ENCODE results near the gene CTNNA1.

Gene CTNNA1

GRCh38 chr5:138824516-138824915, 71.3 kb downstream of the CTNNA1 start:
- H3K4me3 ChIP-seq (ENCODE audit: low read depth, low read length), result no peak overlapping the region
- no peak for TF ChIP-seq CTCF (IDR thresholded peaks at IDR 0.05; ENCODE audit: low read depth, low read length)
- TF ChIP-seq MAX (IDR thresholded peaks at IDR 0.05; ENCODE audit: low read depth, low read length), result no peak
- no peak for TF ChIP-seq POLR2A (IDR thresholded peaks at IDR 0.05; ENCODE audit: extremely low read depth, insufficient read length)
- TF ChIP-seq MYC (IDR thresholded peaks at IDR 0.05; ENCODE audit: low read depth, low read length), result no peak
- no peak for DNase-seq (ENCODE audit: low read depth)

- TF ChIP-seq POLR2A (IDR thresholded peaks at IDR 0.05; ENCODE audit: extremely low read depth, insufficient read length) (no peak), CTCF (IDR thresholded peaks at IDR 0.05; ENCODE audit: low read depth, low read length) (peak; percentile 51), MYC (IDR thresholded peaks at IDR 0.05; ENCODE audit: low read depth, low read length) (no peak)
- H3K4me3 ChIP-seq (ENCODE audit: low read depth, low read length), result no peak overlapping the region
- DNase-seq (ENCODE audit: low read depth), result peak; percentile 40
Measured at GRCh38 chr5:138824924-138825863, 72.0 kb downstream of the CTNNA1 start.

- TF ChIP-seq MYC (IDR thresholded peaks at IDR 0.05; ENCODE audit: low read depth, low read length), result no peak
- TF ChIP-seq MAX (IDR thresholded peaks at IDR 0.05; ENCODE audit: low read depth, low read length), result no peak
- TF ChIP-seq POLR2A (IDR thresholded peaks at IDR 0.05; ENCODE audit: extremely low read depth, insufficient read length), result no peak
- no peak for TF ChIP-seq CTCF (IDR thresholded peaks at IDR 0.05; ENCODE audit: low read depth, low read length)
- DNase-seq (ENCODE audit: low read depth), result no peak
Measured at GRCh38 chr5:138828556-138828955, 75.3 kb downstream of the CTNNA1 start.

GRCh38 chr5:138829341-138829740, 76.1 kb downstream of the CTNNA1 start:
- DNase-seq (ENCODE audit: low read depth), result peak; percentile 23
- TF ChIP-seq MYC (IDR thresholded peaks at IDR 0.05; ENCODE audit: low read depth, low read length) (no peak), POLR2A (IDR thresholded peaks at IDR 0.05; ENCODE audit: extremely low read depth, insufficient read length) (no peak), MAX (IDR thresholded peaks at IDR 0.05; ENCODE audit: low read depth, low read length) (no peak), CTCF (IDR thresholded peaks at IDR 0.05; ENCODE audit: low read depth, low read length) (no peak)
- no peak overlapping the region for H3K4me3 ChIP-seq (ENCODE audit: low read depth, low read length)

More at GRCh38 chr5:138828556-138828955, 75.3 kb downstream of the CTNNA1 start:
- no peak overlapping the region for H3K4me3 ChIP-seq (ENCODE audit: low read depth, low read length)

- no peak for DNase-seq (ENCODE audit: low read depth)
- H3K4me3 ChIP-seq (ENCODE audit: low read depth, low read length), result no peak overlapping the region
Measured at GRCh38 chr5:138831703-138832102, 78.5 kb downstream of the CTNNA1 start.

More at GRCh38 chr5:138831703-138832102, 78.5 kb downstream of the CTNNA1 start:
- TF ChIP-seq MAX (IDR thresholded peaks at IDR 0.05; ENCODE audit: low read depth, low read length), result no peak
- TF ChIP-seq MYC (IDR thresholded peaks at IDR 0.05; ENCODE audit: low read depth, low read length), result no peak
- TF ChIP-seq POLR2A (IDR thresholded peaks at IDR 0.05; ENCODE audit: extremely low read depth, insufficient read length), result no peak
- TF ChIP-seq CTCF (IDR thresholded peaks at IDR 0.05; ENCODE audit: low read depth, low read length), result no peak

Measured in NB4 (cell line).